GM21619 (cell line): ENCODE data around the gene ADGRA3.

Experiments used
- ATAC-seq: cut with Tn5 transposase; IDR thresholded peaks from one replicate; pipeline ENCODE4 v1.9.1; 2021; ENCODE audit not compliant: unreplicated experiment

ADGRA3 gene, protein sequence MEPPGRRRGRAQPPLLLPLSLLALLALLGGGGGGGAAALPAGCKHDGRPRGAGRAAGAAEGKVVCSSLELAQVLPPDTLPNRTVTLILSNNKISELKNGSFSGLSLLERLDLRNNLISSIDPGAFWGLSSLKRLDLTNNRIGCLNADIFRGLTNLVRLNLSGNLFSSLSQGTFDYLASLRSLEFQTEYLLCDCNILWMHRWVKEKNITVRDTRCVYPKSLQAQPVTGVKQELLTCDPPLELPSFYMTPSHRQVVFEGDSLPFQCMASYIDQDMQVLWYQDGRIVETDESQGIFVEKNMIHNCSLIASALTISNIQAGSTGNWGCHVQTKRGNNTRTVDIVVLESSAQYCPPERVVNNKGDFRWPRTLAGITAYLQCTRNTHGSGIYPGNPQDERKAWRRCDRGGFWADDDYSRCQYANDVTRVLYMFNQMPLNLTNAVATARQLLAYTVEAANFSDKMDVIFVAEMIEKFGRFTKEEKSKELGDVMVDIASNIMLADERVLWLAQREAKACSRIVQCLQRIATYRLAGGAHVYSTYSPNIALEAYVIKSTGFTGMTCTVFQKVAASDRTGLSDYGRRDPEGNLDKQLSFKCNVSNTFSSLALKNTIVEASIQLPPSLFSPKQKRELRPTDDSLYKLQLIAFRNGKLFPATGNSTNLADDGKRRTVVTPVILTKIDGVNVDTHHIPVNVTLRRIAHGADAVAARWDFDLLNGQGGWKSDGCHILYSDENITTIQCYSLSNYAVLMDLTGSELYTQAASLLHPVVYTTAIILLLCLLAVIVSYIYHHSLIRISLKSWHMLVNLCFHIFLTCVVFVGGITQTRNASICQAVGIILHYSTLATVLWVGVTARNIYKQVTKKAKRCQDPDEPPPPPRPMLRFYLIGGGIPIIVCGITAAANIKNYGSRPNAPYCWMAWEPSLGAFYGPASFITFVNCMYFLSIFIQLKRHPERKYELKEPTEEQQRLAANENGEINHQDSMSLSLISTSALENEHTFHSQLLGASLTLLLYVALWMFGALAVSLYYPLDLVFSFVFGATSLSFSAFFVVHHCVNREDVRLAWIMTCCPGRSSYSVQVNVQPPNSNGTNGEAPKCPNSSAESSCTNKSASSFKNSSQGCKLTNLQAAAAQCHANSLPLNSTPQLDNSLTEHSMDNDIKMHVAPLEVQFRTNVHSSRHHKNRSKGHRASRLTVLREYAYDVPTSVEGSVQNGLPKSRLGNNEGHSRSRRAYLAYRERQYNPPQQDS (N-terminal part only)

DNA sequence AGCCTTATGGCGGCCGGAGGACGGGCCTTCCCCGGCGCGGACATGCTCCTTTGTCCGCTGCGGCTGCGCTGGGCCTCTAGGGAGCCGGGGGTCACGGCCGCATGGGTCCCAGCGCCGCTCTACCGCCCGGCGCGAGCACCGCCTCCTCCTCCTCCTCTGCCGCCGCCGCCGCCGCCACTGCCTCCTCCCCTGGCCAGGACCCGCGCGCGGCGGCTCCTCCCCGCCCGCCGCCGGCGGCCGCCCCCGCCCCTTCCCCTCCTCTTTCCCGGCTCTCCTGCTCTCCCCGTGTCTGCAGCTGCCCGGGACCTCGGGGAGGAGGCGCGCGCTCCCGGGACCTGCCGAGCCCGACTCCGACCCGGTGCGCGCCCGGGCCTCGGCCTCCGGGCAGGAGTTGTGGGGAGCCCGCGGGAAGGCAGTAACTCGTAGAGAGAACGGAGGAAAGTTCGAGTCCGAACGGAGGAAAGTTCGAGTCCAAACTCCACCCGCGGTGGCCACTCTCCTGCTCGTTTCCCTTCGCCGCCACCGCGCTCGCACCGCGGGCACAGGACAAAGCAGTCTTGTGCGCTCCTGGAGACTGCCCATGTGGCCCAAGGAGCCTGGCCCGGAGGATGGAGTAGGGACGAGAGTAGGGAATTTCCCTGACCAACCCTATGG is at the start of gene ADGRA3:
Gene ADGRA3, minus strand, starts transcription at position 179 of the 654 bp plus-strand sequence. CDS start 282 bp downstream, outside the sequence.
- ATAC-seq, result no peak

- ATAC-seq, result no peak
Measured at GRCh38 chr4:22556495-22556894, 40.6 kb upstream of the ADGRA3 start.

- no peak for ATAC-seq
Measured at GRCh38 chr4:22554670-22555069, 38.8 kb upstream of the ADGRA3 start.

DNA sequence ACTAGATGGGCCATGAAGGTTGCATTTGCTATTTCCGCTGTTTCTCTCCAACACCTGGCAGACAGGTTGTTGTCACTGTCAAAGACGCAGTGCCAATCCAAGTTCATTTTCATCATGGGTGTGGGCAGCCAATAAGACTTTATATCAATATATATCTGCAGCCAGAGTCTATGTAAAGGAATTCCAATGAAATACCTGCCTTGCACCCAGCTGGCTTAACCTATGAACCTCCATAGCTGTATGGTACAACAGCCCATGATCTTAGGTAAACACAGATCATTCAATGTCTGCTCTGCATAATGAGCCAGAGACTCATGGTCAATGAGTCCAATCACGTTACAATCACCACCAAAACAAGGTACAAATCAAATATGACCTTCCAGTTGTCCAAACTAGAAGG is 37.7 kb upstream of the ADGRA3 start:
- ATAC-seq, result no peak

DNA sequence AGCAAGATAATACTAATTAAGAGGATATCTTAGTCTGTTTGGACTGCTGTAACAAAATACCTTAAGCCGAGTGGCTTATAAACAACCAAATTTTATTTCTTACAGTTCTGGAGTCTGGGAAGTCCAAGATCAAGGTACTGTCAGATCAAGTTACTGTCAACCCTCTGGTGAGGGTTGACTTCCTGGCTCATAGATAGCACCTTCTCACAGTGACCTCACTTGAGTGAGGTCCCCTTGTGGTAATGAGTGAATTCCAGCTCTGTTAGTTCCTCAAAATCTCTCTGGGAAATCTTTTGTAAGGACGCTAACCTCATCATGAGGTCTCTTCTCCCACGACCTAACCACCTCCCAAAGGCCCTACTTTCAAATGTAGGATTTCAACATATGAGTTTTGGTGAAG is 36.9 kb upstream of the ADGRA3 start:
- no peak for ATAC-seq

- ATAC-seq, result no peak
Measured at GRCh38 chr4:22551550-22551949, 35.7 kb upstream of the ADGRA3 start.

GRCh38 chr4:22546299-22546698 is 30.4 kb upstream of the ADGRA3 start:
- ATAC-seq, result no peak

DNA sequence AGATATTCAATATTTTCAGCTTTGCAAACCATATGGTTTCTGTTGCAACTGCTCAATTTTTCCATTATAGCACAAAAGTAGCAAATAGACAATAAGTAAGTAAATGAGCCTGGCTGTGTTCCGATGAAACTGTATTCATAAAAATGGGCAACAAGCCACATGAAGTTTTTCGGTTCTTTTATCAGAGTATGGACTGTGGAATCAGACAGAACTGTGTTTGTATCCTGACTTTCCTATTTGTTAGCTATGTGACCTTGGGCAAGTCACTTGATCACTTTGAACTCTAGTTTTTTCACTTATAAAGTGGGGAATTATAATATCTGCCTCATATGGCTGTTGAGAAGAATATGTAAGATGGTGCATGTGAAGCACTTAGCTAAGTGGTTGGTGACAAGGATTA is 23.4 kb upstream of the ADGRA3 start:
- no peak for ATAC-seq

DNA sequence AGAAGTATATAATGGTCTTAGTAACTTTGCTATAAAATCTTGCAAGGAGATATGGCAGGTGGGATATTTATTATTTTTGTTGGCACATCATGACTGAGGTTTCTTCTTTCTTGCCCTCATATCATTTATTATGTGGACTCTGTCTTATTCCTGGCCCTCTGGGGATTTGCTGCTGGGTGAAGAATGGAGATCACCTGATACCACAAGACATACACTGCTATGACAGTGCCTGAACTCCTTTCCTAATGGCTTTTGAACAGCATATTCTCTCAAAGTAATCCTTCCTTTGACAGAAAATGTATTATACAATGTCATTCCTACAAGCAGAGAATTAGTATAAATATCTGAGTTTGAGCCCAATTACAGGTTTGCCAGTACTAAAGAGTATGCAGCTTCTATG is 22.0 kb upstream of the ADGRA3 start:
- ATAC-seq, result no peak

DNA sequence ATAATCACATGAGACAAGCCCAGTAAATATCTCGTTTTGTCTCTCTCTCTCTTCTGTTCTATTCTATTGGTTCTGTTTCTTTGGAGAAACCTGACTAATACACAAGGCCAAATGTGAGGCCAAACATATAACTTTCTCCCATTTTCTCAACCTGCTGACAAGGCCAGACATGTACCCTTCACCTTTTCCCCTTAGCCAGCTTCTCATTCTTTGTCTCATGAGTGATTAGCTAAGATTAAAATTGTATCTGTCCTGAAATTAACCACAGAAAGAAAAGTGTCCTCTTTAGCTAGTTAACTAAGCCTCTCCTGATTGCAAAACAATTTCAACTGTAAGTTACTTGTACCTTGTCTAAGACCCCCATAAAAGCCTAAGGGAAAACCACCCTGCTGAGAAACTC is 18.5 kb upstream of the ADGRA3 start:
- ATAC-seq, result no peak

- no peak for ATAC-seq
Measured at GRCh38 chr4:22532896-22533295, 17.0 kb upstream of the ADGRA3 start.

DNA sequence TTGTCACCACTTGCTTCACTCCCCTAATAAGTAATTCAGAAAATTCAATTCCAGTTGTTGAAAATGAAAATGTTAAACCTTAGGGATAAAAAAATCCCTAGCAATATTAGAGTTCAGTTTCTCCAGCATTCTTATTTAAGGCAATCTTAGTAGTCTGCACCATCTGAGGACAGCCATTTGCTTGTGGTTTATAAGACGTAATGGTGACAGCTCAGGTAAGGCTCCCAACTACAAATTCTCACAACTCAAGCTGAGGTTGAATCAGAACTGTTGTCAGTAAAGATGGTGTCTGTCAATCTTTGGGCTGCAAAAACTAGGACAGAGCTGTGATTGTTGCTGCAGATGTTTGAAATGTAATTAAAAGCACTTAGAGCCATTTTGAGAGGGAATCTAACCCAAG is 16.3 kb upstream of the ADGRA3 start:
- no peak for ATAC-seq

DNA sequence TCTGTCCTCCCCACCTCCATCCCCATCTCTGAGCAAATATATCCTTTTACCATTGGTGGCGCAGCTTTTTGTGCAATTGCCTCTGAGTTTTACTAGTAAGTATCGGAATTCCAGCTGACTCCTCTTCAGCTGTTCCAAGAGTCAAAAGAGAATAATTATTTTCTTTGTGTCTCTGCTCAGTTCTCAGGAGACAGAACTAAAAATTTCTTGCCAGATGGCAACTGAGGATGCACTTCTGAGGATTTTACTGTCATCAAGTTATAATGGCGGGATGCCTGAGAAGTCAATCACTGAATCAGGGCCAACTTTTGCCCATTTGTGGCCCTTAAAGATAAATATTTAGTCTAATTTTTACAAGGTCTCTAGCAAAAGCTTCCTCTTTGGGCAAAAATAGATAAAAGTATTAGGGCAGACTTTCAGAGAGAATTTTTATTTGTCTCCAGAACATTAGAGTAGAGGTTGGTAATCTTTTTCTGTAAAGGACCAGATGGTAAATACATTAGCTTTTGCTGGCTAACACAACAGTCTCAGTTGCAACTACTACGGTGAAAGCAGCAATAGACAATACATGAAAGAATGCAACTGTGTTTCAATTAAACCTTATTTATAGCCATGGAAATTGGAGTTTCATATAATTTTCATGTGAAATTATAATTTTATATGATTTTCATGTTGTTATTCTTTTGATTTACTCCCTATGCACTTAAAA is 15.6 kb upstream of the ADGRA3 start:
- no peak for ATAC-seq

- ATAC-seq, result no peak
Measured at GRCh38 chr4:22524895-22525294, 9.0 kb upstream of the ADGRA3 start.

DNA sequence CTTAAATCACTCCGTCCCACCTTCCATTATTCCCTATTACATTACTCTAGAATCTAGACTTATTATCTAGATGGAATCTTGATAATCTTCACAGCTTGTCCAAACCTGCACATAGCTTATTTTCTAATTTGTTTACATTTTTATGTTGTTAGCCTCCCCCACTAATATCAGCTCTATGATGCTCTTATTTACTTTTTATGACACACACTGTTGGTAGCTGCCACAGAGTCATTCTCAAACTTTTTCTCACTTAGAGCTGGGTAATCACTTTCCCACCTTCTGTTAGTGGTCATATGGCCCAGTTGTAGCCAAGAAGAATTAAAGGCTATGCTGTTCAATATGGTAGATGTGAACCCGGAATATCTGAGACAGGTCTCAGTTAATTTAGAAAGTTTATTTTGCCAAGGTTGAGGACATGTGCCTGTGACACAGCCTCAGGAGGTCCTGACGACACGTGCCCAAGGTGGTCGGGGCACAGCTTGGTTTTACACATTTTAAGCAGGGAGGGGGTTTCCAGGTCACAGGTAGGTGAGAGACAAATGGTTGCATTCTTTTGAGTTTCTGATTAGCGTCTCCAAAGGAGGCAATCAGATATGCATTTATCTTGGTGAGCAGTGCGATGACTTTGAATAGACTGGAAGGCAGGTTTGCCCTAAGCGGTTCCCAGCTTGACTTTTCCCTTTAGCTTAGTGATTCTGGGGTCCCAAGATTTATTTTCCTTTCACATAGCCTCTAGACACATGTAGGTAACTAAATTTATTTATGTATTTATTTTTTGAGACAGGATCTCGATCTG is 7.0 kb upstream of the ADGRA3 start:
- no peak for ATAC-seq

GRCh38 chr4:22522206-22522605 is 6.3 kb upstream of the ADGRA3 start:
- ATAC-seq, result no peak

GRCh38 chr4:22521240-22521639 is 5.4 kb upstream of the ADGRA3 start:
- no peak for ATAC-seq

DNA sequence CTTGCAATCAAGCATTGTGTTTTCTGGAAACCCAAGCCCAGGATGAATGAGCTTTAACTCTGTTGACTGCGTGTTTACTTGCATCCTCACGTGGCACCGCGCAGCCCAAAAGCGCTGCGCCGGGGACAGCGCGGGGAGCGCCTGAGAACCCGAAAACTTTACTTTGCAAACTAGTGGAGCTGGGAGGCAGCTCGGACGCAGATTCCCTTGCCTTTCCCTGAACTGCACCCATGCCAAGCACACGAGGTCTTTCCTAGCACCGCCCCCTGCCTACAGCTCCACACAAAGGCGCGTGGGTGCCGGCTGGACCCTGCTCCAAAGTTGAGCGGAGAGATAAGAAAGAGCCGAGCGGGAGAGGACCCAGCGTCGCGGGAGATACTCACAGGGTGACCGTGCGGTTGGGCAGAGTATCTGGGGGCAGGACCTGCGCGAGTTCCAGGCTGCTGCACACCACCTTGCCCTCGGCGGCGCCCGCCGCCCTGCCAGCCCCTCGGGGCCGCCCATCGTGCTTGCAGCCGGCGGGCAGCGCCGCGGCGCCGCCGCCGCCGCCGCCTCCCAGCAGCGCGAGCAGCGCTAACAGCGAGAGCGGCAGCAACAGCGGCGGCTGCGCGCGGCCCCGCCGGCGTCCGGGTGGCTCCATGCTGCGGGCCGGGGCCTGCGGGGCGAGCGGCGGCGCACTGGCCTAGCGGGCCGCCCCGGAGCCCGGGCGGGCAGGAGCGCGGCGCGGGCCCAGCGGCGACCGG is 550 bp downstream of the ADGRA3 start:
- no peak for ATAC-seq

- ATAC-seq, result no peak
Measured at GRCh38 chr4:22514481-22514880, 1.4 kb downstream of the ADGRA3 start.
